NCI-H146 treated with DMSO at 0.1 percent for 48 hours (cell line): ENCODE results near the gene RAD9B.

Experiments used
- DNase-seq: peaks from one replicate; lab custom pipeline; 2025; ENCODE audit not compliant: unreplicated experiment; lab: John Stamatoyannopoulos, UW

The RAD9B gene

GRCh38 chr12:110550981-110551380, 48.9 kb downstream of the RAD9B start:
- DNase-seq, result no peak
